HEK293 (cell line): ENCODE data around the gene MDFI.

Experiments
- CTCF ChIA-PET: fragments of 350-600 bp; formaldehyde crosslinking; extraction: SDS; loops from one replicate; lab custom pipeline; 2021; ENCODE audit warnings: antibody characterized with exemption; lab: Yijun Ruan, JAX
- POLR2A ChIA-PET: fragments of 300-600 bp; formaldehyde crosslinking; extraction: SDS; loops from one replicate; lab custom pipeline; 2020; ENCODE audit warnings: antibody characterized with exemption, inconsistent platforms; lab: Yijun Ruan, JAX
- H3K27ac ChIP-seq: fragments of 200-500 bp; sonication (Bioruptor generic); 2 replicates; pipeline ENCODE4 v1.5.1; 2014; ENCODE audit warnings: low read depth, low read length, control low read depth, inconsistent platforms; ENCODE audit errors: extremely low read depth
- H3K36me3 ChIP-seq, 2 experiments: fragments of 200-500 bp in 1 of 2; sonication (Bioruptor generic) in 1 of 2; 1 replicate in 1 of 2; 2 replicates in 1 of 2; pipeline ENCODE4 v1.5.1; 2014 to 2017; ENCODE audit warnings: inconsistent platforms in 2 of 2, low read length in 2 of 2; ENCODE audit not compliant: control insufficient read depth in 2 of 2, insufficient read depth in 1 of 2
- H3K4me1 ChIP-seq: fragments of 200-500 bp; sonication (Bioruptor generic); 2 replicates; pipeline ENCODE4 v1.5.1; 2014; ENCODE audit warnings: mild to moderate bottlenecking, low read length, inconsistent platforms; ENCODE audit not compliant: control insufficient read depth, insufficient read depth
- H3K4me3 ChIP-seq: 2 replicates; pipeline ENCODE4 v1.5.1; 2011; ENCODE audit warnings: low read depth, mild to moderate bottlenecking, control low read depth, low read length, moderate library complexity
- H3K9me3 ChIP-seq: fragments of 200-500 bp; sonication (Bioruptor generic); 2 replicates; pipeline ENCODE4 v1.5.1; 2014; ENCODE audit warnings: low read depth, low read length, inconsistent platforms; ENCODE audit not compliant: control insufficient read depth, insufficient read depth
- OSR2 ChIP-seq: fragments of 450-650 bp; formaldehyde crosslinking; IDR thresholded peaks from 2 replicates; pipeline ENCODE4 v1.5.1; 2016; ENCODE audit warnings: missing biosample characterization, missing genetic modification characterization
- OVOL3 ChIP-seq: fragments of 450-650 bp; formaldehyde crosslinking; IDR thresholded peaks from 2 replicates; pipeline ENCODE4 v1.5.1; 2016; ENCODE audit warnings: missing biosample characterization, missing genetic modification characterization
- SALL2 ChIP-seq: fragments of 450-650 bp; formaldehyde crosslinking; IDR thresholded peaks from 2 replicates; pipeline ENCODE4 v1.5.0; 2017; ENCODE audit warnings: missing biosample characterization, mild to moderate bottlenecking, missing genetic modification characterization, borderline replicate concordance
- SP2 ChIP-seq: fragments of 450-650 bp; formaldehyde crosslinking; IDR thresholded peaks from 2 replicates; pipeline ENCODE4 v1.5.1; 2016; ENCODE audit warnings: missing biosample characterization, missing genetic modification characterization
- SP3 ChIP-seq: fragments of 450-650 bp; formaldehyde crosslinking; IDR thresholded peaks from 2 replicates; pipeline ENCODE4 v1.5.1; 2016; ENCODE audit warnings: missing biosample characterization, missing genetic modification characterization
- SP7 ChIP-seq: fragments of 450-650 bp; formaldehyde crosslinking; IDR thresholded peaks from 2 replicates; pipeline ENCODE4 v1.5.1; 2016; ENCODE audit warnings: missing biosample characterization, missing genetic modification characterization
- ZBTB7A ChIP-seq: fragments of 450-650 bp; formaldehyde crosslinking; IDR thresholded peaks from 2 replicates; pipeline ENCODE4 v1.5.1; 2016; ENCODE audit warnings: low read depth, missing biosample characterization, missing genetic modification characterization
- ZFHX2 ChIP-seq: fragments of 450-650 bp; formaldehyde crosslinking; conservative IDR thresholded peaks from 2 replicates; pipeline ENCODE4 v1.5.1; 2016; ENCODE audit warnings: missing biosample characterization, missing genetic modification characterization
- ZNF112 ChIP-seq: fragments of 450-650 bp; formaldehyde crosslinking; IDR thresholded peaks from 2 replicates; pipeline ENCODE4 v1.5.0; 2017; ENCODE audit warnings: missing biosample characterization, missing genetic modification characterization
- ZNF148 ChIP-seq: fragments of 450-650 bp; formaldehyde crosslinking; IDR thresholded peaks from 2 replicates; pipeline ENCODE4 v1.5.0; 2017; ENCODE audit warnings: missing biosample characterization, missing genetic modification characterization, borderline replicate concordance
- ZNF202 ChIP-seq: fragments of 450-650 bp; formaldehyde crosslinking; IDR thresholded peaks from 2 replicates; pipeline ENCODE4 v1.5.1; 2016; ENCODE audit warnings: missing biosample characterization, missing genetic modification characterization, borderline replicate concordance
- ZNF423 ChIP-seq: fragments of 450-650 bp; formaldehyde crosslinking; IDR thresholded peaks from 2 replicates; pipeline ENCODE4 v1.5.1; 2016; ENCODE audit warnings: missing biosample characterization, missing genetic modification characterization
- ZNF426 ChIP-seq: fragments of 450-650 bp; formaldehyde crosslinking; IDR thresholded peaks from 2 replicates; pipeline ENCODE4 v1.5.1; 2017; ENCODE audit warnings: missing biosample characterization, missing genetic modification characterization, mild to moderate bottlenecking, inconsistent platforms, moderate library complexity
- ZNF580 ChIP-seq: fragments of 450-650 bp; formaldehyde crosslinking; IDR thresholded peaks from 2 replicates; pipeline ENCODE4 v1.5.1; 2016; ENCODE audit warnings: missing biosample characterization, missing genetic modification characterization
- ZNF623 ChIP-seq: fragments of 450-650 bp; formaldehyde crosslinking; IDR thresholded peaks from 2 replicates; pipeline ENCODE4 v1.5.1; 2016; ENCODE audit warnings: missing biosample characterization, missing genetic modification characterization
- ZNF660 ChIP-seq: fragments of 450-650 bp; IDR thresholded peaks from 2 replicates; pipeline ENCODE4 v1.5.1; 2018; ENCODE audit warnings: missing biosample characterization, mild to moderate bottlenecking, missing genetic modification characterization
- ZNF837 ChIP-seq: fragments of 450-650 bp; formaldehyde crosslinking; IDR thresholded peaks from 2 replicates; pipeline ENCODE4 v1.5.1; 2016; ENCODE audit warnings: missing biosample characterization, missing genetic modification characterization
- TF ChIP-seq, protein P1 (sequence below): fragments of 450-650 bp; formaldehyde crosslinking; IDR thresholded peaks from 2 replicates; pipeline ENCODE4 v1.5.1; 2017; ENCODE audit warnings: missing biosample characterization, missing genetic modification characterization
- TF ChIP-seq, protein P2 (sequence below): fragments of 450-650 bp; formaldehyde crosslinking; IDR thresholded peaks from 2 replicates; pipeline ENCODE4 v1.5.1; 2017; ENCODE audit warnings: missing biosample characterization, mild to moderate bottlenecking, missing genetic modification characterization, moderate library complexity
- TF ChIP-seq, protein P3 (sequence below): fragments of 450-650 bp; formaldehyde crosslinking; IDR thresholded peaks from 2 replicates; pipeline ENCODE4 v1.5.1; 2016; ENCODE audit warnings: missing biosample characterization, missing genetic modification characterization
- TF ChIP-seq, protein P4 (sequence below): fragments of 450-650 bp; formaldehyde crosslinking; IDR thresholded peaks from 2 replicates; pipeline ENCODE4 v1.5.1; 2016; ENCODE audit warnings: missing biosample characterization, missing genetic modification characterization, low read depth

MDFI gene

DNA sequence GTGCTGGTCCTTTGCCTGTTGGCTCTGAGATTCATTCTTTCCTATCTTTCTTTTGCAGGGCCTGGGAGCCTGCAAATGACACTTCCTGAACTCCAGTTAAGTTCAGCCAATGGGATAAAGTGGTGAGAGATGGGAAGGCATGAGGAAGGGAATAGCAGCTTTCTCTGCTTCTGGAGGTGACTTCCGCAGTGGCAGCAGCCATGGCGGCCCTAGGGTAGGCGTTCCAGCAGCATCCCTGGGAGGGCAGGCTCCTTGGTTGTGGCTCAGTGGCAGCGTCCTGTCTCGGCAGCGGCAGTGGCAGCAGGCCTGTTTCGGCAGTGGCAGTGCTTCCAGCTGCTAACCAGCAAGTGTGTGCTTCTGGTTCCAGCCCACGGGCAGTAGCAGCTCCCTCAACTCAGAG is 7.3 kb upstream of the MDFI start:
- H3K4me1 ChIP-seq = no peaks in the 10 kb centered on the region; the same call in 1 of the 2 replicates
- ChIA-PET POLR2A (interaction anchor here (0.6 kb wide), 1 partner anchor 50 kb away, joined by 3 read pairs; no protein-coding TSS in a partner anchor), CTCF (interaction anchor here (1.0 kb wide), 1 partner anchor 80 kb away, joined by 7 read pairs; no protein-coding TSS in a partner anchor)
- no peaks in the 10 kb centered on the region for H3K9me3 ChIP-seq
- no peaks in the 10 kb centered on the region for H3K36me3 ChIP-seq
- no peak overlapping the region for H3K4me3 ChIP-seq
- no peak overlapping the region for H3K27ac ChIP-seq
- TF ChIP-seq OSR2 (tag by site-specific recombination) = peak; percentile 53; the same call in 1 of the 2 replicates
- TF ChIP-seq, protein P1, sequence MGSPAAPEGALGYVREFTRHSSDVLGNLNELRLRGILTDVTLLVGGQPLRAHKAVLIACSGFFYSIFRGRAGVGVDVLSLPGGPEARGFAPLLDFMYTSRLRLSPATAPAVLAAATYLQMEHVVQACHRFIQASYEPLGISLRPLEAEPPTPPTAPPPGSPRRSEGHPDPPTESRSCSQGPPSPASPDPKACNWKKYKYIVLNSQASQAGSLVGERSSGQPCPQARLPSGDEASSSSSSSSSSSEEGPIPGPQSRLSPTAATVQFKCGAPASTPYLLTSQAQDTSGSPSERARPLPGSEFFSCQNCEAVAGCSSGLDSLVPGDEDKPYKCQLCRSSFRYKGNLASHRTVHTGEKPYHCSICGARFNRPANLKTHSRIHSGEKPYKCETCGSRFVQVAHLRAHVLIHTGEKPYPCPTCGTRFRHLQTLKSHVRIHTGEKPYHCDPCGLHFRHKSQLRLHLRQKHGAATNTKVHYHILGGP (tag by site-specific recombination) = no peak
- TF ChIP-seq ZNF202 (tag by site-specific recombination) = no peak
- no peak for TF ChIP-seq SP3 (tag by site-specific recombination)

GRCh38 chr6:41633056-41633634 is 5.1 kb upstream of the MDFI start:
- Histone ChIP-seq H3K4me1 (no peaks in the 10 kb centered on the region; the same call in 1 of the 2 replicates), H3K9me3 (no peaks in the 10 kb centered on the region), H3K4me3 (no peak overlapping the region), H3K27ac (no peak overlapping the region), H3K36me3 (no peaks in the 10 kb centered on the region)
- ChIA-PET POLR2A (no interaction called here), CTCF (interaction anchor here (0.7 to 2.4 kb wide), 6 partner anchors 8 to 265 kb away, joined by 3 to 11 read pairs (median 3); no protein-coding TSS in a partner anchor)
- TF ChIP-seq ZNF423 (tag by site-specific recombination) (no peak), ZNF148 (tag by site-specific recombination) (no peak), ZNF660 (tag by site-specific recombination) (no peak), ZNF426 (tag by site-specific recombination) (no peak), ZNF112 (tag by site-specific recombination) (no peak), ZNF580 (tag by site-specific recombination) (no peak), SP2 (no peak), ZBTB7A (tag by site-specific recombination) (no peak), ZNF837 (tag by site-specific recombination) (no peak), ZNF623 (tag by site-specific recombination) (no peak), SP7 (no peak), SP3 (tag by site-specific recombination) (no peak), ZFHX2 (tag by site-specific recombination) (no peak), OVOL3 (no peak), SALL2 (no peak)
- TF ChIP-seq, protein P2, sequence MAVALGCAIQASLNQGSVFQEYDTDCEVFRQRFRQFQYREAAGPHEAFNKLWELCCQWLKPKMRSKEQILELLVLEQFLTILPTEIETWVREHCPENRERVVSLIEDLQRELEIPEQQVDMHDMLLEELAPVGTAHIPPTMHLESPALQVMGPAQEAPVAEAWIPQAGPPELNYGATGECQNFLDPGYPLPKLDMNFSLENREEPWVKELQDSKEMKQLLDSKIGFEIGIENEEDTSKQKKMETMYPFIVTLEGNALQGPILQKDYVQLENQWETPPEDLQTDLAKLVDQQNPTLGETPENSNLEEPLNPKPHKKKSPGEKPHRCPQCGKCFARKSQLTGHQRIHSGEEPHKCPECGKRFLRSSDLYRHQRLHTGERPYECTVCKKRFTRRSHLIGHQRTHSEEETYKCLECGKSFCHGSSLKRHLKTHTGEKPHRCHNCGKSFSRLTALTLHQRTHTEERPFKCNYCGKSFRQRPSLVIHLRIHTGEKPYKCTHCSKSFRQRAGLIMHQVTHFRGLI (tag by site-specific recombination) = no peak
- TF ChIP-seq, protein P3, sequence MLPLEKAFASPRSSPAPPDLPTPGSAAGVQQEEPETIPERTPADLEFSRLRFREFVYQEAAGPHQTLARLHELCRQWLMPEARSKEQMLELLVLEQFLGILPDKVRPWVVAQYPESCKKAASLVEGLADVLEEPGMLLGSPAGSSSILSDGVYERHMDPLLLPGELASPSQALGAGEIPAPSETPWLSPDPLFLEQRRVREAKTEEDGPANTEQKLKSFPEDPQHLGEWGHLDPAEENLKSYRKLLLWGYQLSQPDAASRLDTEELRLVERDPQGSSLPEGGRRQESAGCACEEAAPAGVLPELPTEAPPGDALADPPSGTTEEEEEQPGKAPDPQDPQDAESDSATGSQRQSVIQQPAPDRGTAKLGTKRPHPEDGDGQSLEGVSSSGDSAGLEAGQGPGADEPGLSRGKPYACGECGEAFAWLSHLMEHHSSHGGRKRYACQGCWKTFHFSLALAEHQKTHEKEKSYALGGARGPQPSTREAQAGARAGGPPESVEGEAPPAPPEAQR (tag by site-specific recombination) = no peak
- TF ChIP-seq, protein P4, sequence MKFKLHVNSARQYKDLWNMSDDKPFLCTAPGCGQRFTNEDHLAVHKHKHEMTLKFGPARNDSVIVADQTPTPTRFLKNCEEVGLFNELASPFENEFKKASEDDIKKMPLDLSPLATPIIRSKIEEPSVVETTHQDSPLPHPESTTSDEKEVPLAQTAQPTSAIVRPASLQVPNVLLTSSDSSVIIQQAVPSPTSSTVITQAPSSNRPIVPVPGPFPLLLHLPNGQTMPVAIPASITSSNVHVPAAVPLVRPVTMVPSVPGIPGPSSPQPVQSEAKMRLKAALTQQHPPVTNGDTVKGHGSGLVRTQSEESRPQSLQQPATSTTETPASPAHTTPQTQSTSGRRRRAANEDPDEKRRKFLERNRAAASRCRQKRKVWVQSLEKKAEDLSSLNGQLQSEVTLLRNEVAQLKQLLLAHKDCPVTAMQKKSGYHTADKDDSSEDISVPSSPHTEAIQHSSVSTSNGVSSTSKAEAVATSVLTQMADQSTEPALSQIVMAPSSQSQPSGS (tag by site-specific recombination) = no peak
